ENCODE results near the gene CORO1C.
"Not testable (repeated sequence)": the region's sequence is repeated elsewhere in the genome, so short reads cannot be mapped to it uniquely, and the experiment has no call there.

CORO1C gene

GRCh38 chr12:108731105-108731865 lies at the start of gene CORO1C:
CORO1C (minus strand) TSS chr12:108731518; CDS start chr12:108701318, 30,200 bp downstream.
- in situ Hi-C loops (cut with MboI; ENCODE audit: low sequenced_read_pairs): no loop called here

GRCh38 chr12:108779998-108780688 lies 48.8 kb upstream of the CORO1C start:
- in situ Hi-C loops (cut with MboI; ENCODE audit: low sequenced_read_pairs): no loop called here

DNA sequence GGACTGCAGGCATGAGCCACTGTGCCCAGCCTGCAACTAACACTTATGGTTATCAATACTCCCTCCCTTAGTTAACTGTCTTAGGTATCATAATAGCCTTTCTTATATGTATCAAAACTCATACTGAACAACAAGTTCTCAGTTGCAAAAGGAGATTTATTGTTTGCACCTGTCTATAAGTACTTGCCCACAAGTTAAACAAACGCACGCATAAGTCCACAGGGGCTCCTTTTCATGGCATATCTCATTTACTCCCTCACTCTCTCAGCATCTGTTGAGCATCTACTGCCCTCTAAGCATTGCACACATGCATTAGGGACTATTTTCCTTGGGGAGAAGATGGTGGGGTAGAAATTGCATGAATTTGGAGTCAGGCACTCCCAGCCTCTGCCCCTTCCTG lies 46.7 kb upstream of the CORO1C start:
- in situ Hi-C loops (cut with MboI; ENCODE audit: low sequenced_read_pairs): no loop called here

- in situ Hi-C loops (cut with MboI; ENCODE audit: low sequenced_read_pairs): no loop called here
Measured at GRCh38 chr12:108777156-108777555, 45.8 kb upstream of the CORO1C start.

DNA sequence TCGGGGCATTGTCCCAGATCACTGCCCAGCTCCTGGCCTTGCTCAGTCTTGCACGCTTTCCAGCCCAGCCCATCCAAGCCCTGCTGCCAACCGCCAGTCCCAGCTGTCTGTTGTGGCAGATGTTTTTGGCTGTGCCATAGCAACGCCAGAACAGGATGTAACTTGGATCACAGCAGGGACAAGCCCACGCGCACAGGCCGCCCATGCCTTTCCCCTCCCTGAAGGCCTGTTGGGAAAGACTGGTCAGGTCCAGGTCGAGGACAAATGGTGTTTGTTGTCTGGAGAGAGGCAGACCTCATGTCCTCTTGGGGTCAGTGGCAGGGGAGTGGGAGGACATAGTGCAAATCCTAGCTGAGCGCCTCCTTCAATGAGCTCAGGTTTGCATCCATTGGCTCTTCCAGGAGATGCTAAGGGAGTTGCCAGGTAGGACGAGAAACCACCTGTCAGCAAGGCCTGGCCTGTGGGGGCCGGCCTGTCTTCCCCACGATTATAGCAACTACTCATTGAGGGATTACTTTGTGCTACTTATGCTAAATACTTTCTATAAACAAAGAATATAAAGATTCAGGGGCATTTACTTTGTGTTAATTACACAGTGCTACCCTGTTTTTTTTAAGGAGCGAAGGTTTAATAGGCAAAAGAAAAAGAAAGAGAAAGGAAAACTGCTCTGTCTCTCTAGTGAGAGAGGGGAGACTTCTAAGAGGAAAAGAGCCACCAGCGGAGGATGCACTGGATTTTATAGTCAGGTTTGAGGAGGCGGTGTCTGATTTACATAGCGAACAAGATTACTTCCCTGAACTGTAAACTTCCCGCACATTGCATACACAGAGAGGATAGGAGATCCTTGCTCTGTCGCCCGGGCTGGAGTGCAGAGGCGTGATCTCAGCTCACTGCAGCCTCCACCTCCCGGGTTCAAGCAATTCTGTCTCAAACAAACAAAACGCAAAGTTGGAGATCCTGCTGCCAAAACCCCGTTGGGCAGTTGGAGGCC lies 42.8 kb upstream of the CORO1C start:
- in situ Hi-C loops (cut with MboI; ENCODE audit: low sequenced_read_pairs): no loop called here

- in situ Hi-C loops (cut with MboI; ENCODE audit: low sequenced_read_pairs): no loop called here
Measured at GRCh38 chr12:108772891-108773797, 41.8 kb upstream of the CORO1C start.

DNA sequence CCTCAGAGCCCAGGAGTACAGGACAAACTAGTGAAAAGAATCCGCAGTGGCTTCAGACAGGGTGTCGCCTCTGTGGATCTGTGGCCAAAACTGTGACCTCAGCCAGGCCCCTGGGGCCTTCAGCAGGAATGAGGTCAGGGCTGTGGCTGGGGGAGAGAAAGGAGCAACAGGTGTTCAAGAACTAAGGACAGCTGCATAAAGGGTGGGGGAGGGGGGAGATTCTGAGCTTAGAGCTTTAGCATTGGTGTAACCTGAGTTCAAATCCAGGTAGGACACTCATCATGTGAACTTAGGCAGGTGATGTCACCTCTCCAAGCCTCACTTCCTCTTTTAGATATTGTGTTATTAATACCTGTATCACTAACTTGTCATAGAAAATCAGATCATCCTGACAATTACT lies 40.9 kb upstream of the CORO1C start:
- in situ Hi-C loops (cut with MboI; ENCODE audit: low sequenced_read_pairs): no loop called here

- in situ Hi-C loops (cut with MboI; ENCODE audit: low sequenced_read_pairs): not testable (repeated sequence)
Measured at GRCh38 chr12:108771835-108772234, 40.5 kb upstream of the CORO1C start.

GRCh38 chr12:108770963-108771362 lies 39.6 kb upstream of the CORO1C start:
- in situ Hi-C loops (cut with MboI; ENCODE audit: low sequenced_read_pairs): no loop called here

DNA sequence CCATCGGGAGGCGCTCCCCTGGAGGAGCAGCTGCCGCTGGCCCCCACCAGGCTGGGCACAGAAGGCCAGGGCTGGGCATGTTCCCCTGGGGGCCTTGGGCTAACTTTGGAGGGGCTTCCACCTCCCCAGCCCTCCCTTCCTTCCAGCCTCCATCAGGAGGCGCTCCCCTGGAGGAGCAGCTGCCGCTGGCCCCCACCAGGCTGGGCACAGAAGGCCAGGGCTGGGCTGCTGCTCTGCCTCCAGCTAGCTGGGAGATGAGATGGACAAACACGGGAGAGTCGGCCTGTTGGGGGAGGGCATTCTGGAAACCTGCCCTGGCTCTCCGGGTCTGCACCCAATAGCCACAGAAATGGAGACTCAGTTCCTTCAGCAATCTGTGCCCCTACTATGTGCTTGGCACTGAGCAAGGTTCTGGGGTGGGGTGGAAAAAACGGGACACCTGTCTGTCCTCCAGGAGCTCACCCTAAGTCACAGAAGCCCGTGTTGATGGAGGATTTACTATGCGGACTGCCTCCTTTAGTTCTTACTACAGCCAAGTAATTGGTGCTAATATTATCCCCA lies 39.0 kb upstream of the CORO1C start:
- in situ Hi-C loops (cut with MboI; ENCODE audit: low sequenced_read_pairs): no loop called here

GRCh38 chr12:108768591-108769500 lies 37.5 kb upstream of the CORO1C start:
- in situ Hi-C loops (cut with MboI; ENCODE audit: low sequenced_read_pairs): no loop called here

DNA sequence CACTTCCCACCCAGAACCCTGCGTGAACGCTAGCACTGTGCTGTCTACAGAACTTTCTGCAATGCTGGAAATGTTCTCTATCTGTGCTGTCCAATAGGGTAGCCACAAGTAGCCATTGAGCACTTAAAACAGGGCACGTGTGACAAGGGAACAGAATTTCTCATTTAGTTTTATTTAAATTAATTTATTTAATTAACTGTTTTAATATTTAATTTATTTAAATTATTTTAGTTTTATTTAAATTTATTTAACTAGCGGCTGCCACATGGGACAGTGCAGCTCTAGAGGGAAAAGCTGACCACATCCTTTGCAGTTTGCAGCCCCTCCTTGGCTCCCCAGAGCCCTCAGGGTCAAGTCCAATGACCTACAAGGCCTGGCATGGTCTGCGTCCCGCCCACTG lies 35.0 kb upstream of the CORO1C start:
- in situ Hi-C loops (cut with MboI; ENCODE audit: low sequenced_read_pairs): no loop called here

GRCh38 chr12:108765289-108765764 lies 34.0 kb upstream of the CORO1C start:
- in situ Hi-C loops (cut with MboI; ENCODE audit: low sequenced_read_pairs): no loop called here

DNA sequence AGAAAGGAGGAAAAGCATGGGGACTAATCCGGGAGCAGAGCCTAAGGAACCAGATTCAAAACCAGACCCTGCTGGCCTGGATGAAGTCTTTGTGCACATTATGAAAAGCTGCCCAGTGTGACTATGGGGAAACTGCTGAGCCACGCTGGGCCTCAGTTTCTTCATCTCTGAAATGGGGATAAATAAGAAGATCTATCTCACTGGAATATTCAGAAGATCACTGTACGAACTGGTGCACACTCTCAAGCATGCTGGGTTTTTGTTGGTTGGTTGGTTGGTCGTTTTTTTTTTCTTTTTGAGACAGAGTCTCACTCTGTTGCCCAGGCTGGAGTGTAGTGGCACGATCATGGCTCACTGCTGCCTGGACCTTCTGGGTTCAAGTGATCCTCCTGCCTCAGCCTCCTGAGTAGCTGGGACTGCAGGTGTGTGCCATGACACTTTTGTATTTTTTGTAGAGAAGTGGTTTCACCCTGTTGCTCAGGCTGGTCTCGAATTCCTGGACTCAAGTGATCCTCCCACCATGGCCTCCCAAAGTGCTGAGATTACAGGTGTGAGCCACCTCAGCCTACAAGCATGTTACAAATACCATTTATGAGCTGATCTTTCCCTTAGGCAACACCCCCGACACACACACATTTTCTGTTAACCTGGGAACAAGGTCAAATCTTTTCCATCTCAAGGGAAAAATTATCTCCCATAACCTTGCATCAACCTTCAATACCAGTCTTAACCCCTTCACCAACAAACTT lies 33.4 kb upstream of the CORO1C start:
- in situ Hi-C loops (cut with MboI; ENCODE audit: low sequenced_read_pairs): no loop called here

DNA sequence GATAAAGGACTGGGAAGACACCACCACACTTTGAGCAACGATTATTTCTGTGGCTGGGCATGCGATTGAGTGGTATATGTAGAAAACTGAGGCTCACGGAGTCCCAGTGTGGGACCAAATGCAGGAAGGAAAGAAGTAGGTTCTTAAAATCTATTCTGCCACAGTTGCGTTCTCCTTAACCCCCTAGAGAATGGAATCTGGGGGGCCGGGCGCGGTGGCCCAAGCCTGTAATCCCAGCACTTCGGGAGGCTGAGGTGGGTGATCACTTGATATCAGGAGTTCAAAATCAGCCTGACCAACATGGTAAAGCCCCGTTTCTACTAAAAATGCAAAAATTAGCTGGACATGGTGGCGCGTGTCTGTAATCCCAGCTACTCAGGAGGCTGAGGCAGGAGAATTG lies 29.9 kb upstream of the CORO1C start:
- in situ Hi-C loops (cut with MboI; ENCODE audit: low sequenced_read_pairs): no loop called here

DNA sequence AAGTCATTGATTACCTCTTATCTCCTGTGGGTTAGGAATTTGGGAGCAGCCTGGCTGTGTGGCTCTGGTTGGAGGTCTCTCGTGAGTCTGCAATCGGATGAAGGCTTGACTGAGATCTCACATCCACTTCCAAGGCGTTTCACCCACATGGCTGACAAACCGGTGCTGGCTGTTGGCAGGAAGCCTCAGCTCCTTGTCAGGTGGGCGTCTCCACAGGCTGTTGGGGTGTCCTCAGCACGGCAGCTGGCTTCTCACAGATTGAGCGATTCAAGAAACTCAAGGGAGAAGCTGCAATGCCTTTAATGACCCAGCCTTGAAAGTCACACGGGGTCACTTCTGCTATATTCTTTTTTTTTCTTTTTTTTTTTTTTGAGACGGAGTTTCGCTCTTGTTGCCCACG lies 28.6 kb upstream of the CORO1C start:
- in situ Hi-C loops (cut with MboI; ENCODE audit: low sequenced_read_pairs): no loop called here

DNA sequence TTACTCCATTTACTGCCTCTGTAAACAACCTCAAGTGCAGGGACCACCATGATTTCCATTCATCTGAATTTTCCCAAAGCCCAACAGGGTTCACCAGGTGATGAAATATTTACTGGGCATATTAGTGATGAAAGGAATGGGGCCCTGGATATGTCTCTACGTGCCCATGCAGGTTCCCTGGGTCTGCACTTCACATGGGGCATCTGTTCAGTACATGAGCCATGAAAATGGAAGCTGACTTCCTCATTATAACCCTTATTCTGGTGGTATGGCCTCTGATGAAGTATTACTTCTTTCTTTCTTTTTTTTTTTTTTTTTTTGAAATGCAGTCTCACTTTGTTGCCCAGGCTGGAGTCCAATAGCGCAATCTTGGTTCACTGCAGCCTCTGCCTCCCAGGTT lies 26.5 kb upstream of the CORO1C start:
- in situ Hi-C loops (cut with MboI; ENCODE audit: low sequenced_read_pairs): no loop called here

DNA sequence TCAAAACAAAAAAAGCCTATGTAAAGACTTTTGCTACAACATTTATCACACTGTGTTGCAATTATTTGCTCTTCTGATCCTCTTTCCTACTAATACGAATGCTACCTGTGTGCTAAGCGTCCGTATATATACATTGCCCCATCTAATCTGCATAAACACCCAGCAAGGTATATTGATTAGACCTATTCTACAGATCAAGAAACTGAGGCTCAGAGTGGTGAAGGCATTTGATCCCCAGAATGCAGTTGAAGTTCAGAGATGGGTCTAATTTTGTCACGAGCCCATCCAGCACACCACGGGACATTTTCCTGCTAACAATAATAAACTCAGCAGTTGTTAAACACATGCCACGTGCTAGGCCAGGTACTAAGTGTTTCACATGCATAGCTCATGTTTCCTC lies 25.1 kb upstream of the CORO1C start:
- in situ Hi-C loops (cut with MboI; ENCODE audit: low sequenced_read_pairs): no loop called here

Measured in HL-60/S4 treated with phorbol 12-myristate 13-acetate at 8.2 ng/mL for 4 days and 3 days (cell line).